Peyer's patch (tissue), 4 donors: ENCODE measurements around the gene HMGCL. TPM values are rescaled to one million over a fixed set of nuclear protein-coding genes. Genes with fewer than 3 reads are reported as not detected.
"Not testable (repeated sequence)": the region's sequence is repeated elsewhere in the genome, so short reads cannot be mapped to it uniquely, and the experiment has no call there.

Experiments used
- DNase-seq, 3 donors: peaks; one replicate each; pipeline ENCODE4 v3.0.0-alpha.2; 2017 to 2019
- H3K27ac ChIP-seq, 4 donors: fragments of 200-600 bp; sonication (generic); one replicate each; pipeline ENCODE4 v1.5.1; 2016 to 2019
- H3K27me3 ChIP-seq, 2 donors: fragments of 200-600 bp; sonication (generic); one replicate each; pipeline ENCODE4 v1.5.1; 2019
- H3K36me3 ChIP-seq, 3 donors: fragments of 200-600 bp; sonication (generic); one replicate each; pipeline ENCODE4 v1.5.1; 2016 to 2019
- H3K4me1 ChIP-seq, 4 donors: fragments of 200-600 bp; sonication (generic); one replicate each; pipeline ENCODE4 v1.5.1; 2016 to 2019
- H3K4me3 ChIP-seq, 4 donors: fragments of 200-600 bp; sonication (generic); 1 replicate in 3 of 4; 2 replicates in 1 of 4; pipeline ENCODE4 v1.5.1; 2016 to 2019; ENCODE audit warnings: mild to moderate bottlenecking in 1 of 4
- H3K9me3 ChIP-seq, 4 donors: fragments of 200-600 bp; sonication (generic); one replicate each; pipeline ENCODE4 v1.5.1; 2016 to 2019; ENCODE audit warnings: mild to moderate bottlenecking in 1 of 4
- CTCF ChIP-seq, 6 experiments: fragments of 450-650 bp in 4 of 6; fragments of 200-600 bp in 2 of 6; sonication (generic) in 1 of 6; IDR thresholded peaks; one replicate each; pipeline ENCODE4 v1.5.1; 2017 to 2019; ENCODE audit warnings: antibody characterized with exemption in 6 of 6, mild to moderate bottlenecking in 3 of 6, moderate library complexity in 1 of 6
- POLR2A ChIP-seq, 2 donors: fragments of 450-650 bp; IDR thresholded peaks; one replicate each; pipeline ENCODE4 v1.5.1; 2017; ENCODE audit warnings: antibody characterized with exemption in 2 of 2, mild to moderate bottlenecking in 2 of 2, moderate library complexity in 2 of 2
- total RNA-seq, 4 donors: library from RNA; depleted of rRNA; stranded (reverse); fragments of >200 nt; gene quantifications; one replicate each; pipeline ENCODE4 v1.1.0, GENCODE V29; 2016

HMGCL gene
- total RNA-seq, 4 donors from 2014 or later: 24.8 to 74.3 (median 64.6) TPM

GRCh38 chr1:23836037-23836436, 10.8 kb upstream of the HMGCL start:
- Histone ChIP-seq H3K27me3 (no peaks in the 10 kb centered on the region), H3K9me3 (no peaks in the 10 kb centered on the region), H3K36me3 (no peaks in the 10 kb centered on the region), H3K27ac (no peak overlapping the region), H3K4me3 (no peak overlapping the region), H3K4me1 (peaks cover 4 to 9% (median 5%) of the 10 kb centered on the region in 4 donors)
- TF ChIP-seq POLR2A (IDR thresholded peaks at IDR 0.05): no peak
- no peak for TF ChIP-seq CTCF (IDR thresholded peaks at IDR 0.05)
- no peak for DNase-seq

- DNase-seq, H3K9me3 ChIP-seq, H3K36me3 ChIP-seq, H3K27ac ChIP-seq, H3K4me3 ChIP-seq, H3K27me3 ChIP-seq, H3K4me1 ChIP-seq: not testable (repeated sequence)
Observed at GRCh38 chr1:23834156-23834555, 8.9 kb upstream of the HMGCL start.

GRCh38 chr1:23827717-23828116, 2.5 kb upstream of the HMGCL start:
- no peak for DNase-seq
- Histone ChIP-seq H3K4me3 (no peak overlapping the region), H3K4me1 (peaks cover 0 to 11% (median 3%) of the 10 kb centered on the region in 4 donors), H3K27me3 (no peaks in the 10 kb centered on the region), H3K27ac (no peak overlapping the region), H3K36me3 (no peaks in the 10 kb centered on the region), H3K9me3 (no peaks in the 10 kb centered on the region)
- no peak for TF ChIP-seq CTCF (IDR thresholded peaks at IDR 0.05)
- no peak for TF ChIP-seq POLR2A (IDR thresholded peaks at IDR 0.05)

GRCh38 chr1:23826590-23826989, 1.4 kb upstream of the HMGCL start:
- not testable (repeated sequence) for H3K27me3 ChIP-seq, H3K9me3 ChIP-seq, H3K27ac ChIP-seq, H3K4me3 ChIP-seq, H3K36me3 ChIP-seq, DNase-seq
- H3K4me1 ChIP-seq: peaks cover 0 to 11% (median 3%) of the 10 kb centered on the region in 4 donors

GRCh38 chr1:23825762-23826522, 713 bp upstream of the HMGCL start:
- H3K4me3 ChIP-seq: peak overlapping the region; percentile 80 to 99 (median 98)

GRCh38 chr1:23824711-23825075, 536 bp downstream of the HMGCL start:
- H3K4me1 ChIP-seq: peaks cover 0 to 11% (median 3%) of the 10 kb centered on the region in 4 donors
- TF ChIP-seq POLR2A (IDR thresholded peaks at IDR 0.05): no peak
- TF ChIP-seq CTCF (IDR thresholded peaks at IDR 0.05): no peak
- no peaks in the 10 kb centered on the region for H3K27me3 ChIP-seq
- no peaks in the 10 kb centered on the region for H3K9me3 ChIP-seq
- H3K27ac ChIP-seq: peak overlapping the region; percentile 92 to 95 (median 93)
- peaks cover 0 to 3% (median 0%) of the 10 kb centered on the region in 3 donors for H3K36me3 ChIP-seq
- peak overlapping the region; percentile 80 to 99 (median 98) for H3K4me3 ChIP-seq
- no peak for DNase-seq

More at GRCh38 chr1:23825762-23826522, 713 bp upstream of the HMGCL start:
- TF ChIP-seq CTCF (IDR thresholded peaks at IDR 0.05) (no peak), POLR2A (IDR thresholded peaks at IDR 0.05) (no peak)
- peak overlapping the region; percentile 92 to 95 (median 93) for H3K27ac ChIP-seq
- H3K4me1 ChIP-seq: peaks cover 0 to 11% (median 3%) of the 10 kb centered on the region in 4 donors
- DNase-seq: no peak
- no peaks in the 10 kb centered on the region for H3K36me3 ChIP-seq
- H3K9me3 ChIP-seq: no peaks in the 10 kb centered on the region
- no peaks in the 10 kb centered on the region for H3K27me3 ChIP-seq
